ENCODE measurements around the gene SP140.

GRCh38 chr2:230306474-230306873 lies 80.9 kb downstream of the SP140 start:
- TF ChIP-seq CTCF (IDR thresholded peaks at IDR 0.05) (no peak), POLR2A (IDR thresholded peaks at IDR 0.05; ENCODE audit: low read depth) (no peak), POLR2AphosphoS5 (IDR thresholded peaks at IDR 0.05) (no peak), EP300 (IDR thresholded peaks at IDR 0.05) (no peak)

All from esophagus muscularis mucosa (tissue), 4 donors.